IPS-20b (cell line): Measurements from ENCODE around the gene PANX2.

Source experiments
- H3K27ac ChIP-seq: one replicate; pipeline ENCODE4 v1.5.1; 2013; ENCODE audit warnings: low read length
- H3K27me3 ChIP-seq: 2 replicates; pipeline ENCODE4 v1.6.1; 2013; ENCODE audit warnings: mild to moderate bottlenecking, low read length, inconsistent platforms; ENCODE audit not compliant: insufficient read depth
- H3K36me3 ChIP-seq: 2 replicates; pipeline ENCODE4 v1.6.1; 2013; ENCODE audit warnings: low read depth, mild to moderate bottlenecking, inconsistent platforms, low read length, moderate library complexity; ENCODE audit not compliant: insufficient read depth
- H3K4me1 ChIP-seq: 2 replicates; pipeline ENCODE4 v1.6.1; 2013; ENCODE audit warnings: mild to moderate bottlenecking, control low read depth, inconsistent platforms, low read length, moderate library complexity; ENCODE audit not compliant: insufficient read depth
- H3K4me3 ChIP-seq: 2 replicates; pipeline ENCODE4 v1.5.1; 2013; ENCODE audit warnings: mild to moderate bottlenecking, low read length, inconsistent platforms
- H3K9ac ChIP-seq: 2 replicates; pipeline ENCODE4 v1.6.1; 2013; ENCODE audit warnings: low read depth, mild to moderate bottlenecking, inconsistent platforms, low read length, moderate library complexity
- H3K9me3 ChIP-seq: 2 replicates; pipeline ENCODE4 v1.6.1; 2013; ENCODE audit warnings: mild to moderate bottlenecking, low read depth, low read length, inconsistent platforms; ENCODE audit not compliant: insufficient read depth

Gene PANX2

GRCh38 chr22:50218153-50218995, 47.8 kb downstream of the PANX2 start:
- H3K27ac ChIP-seq = no peak overlapping the region
- H3K36me3 ChIP-seq = peaks cover 75% of the 10 kb centered on the region
- H3K9me3 ChIP-seq = no peaks in the 10 kb centered on the region
- no peaks in the 10 kb centered on the region for H3K27me3 ChIP-seq
- H3K4me1 ChIP-seq = no peaks in the 10 kb centered on the region
- no peak overlapping the region for H3K4me3 ChIP-seq
- no peak overlapping the region for H3K9ac ChIP-seq

- Histone ChIP-seq H3K27ac (no peak overlapping the region), H3K4me1 (no peaks in the 10 kb centered on the region), H3K27me3 (no peaks in the 10 kb centered on the region), H3K9me3 (no peaks in the 10 kb centered on the region), H3K4me3 (no peak overlapping the region), H3K36me3 (peaks cover 76% of the 10 kb centered on the region), H3K9ac (no peak overlapping the region)
Measured at GRCh38 chr22:50218996-50219727, 48.6 kb downstream of the PANX2 start.

GRCh38 chr22:50219800-50220602, 49.5 kb downstream of the PANX2 start:
- H3K4me3 ChIP-seq = no peak overlapping the region
- no peak overlapping the region for H3K9ac ChIP-seq
- no peak overlapping the region for H3K27ac ChIP-seq
- H3K36me3 ChIP-seq = peaks cover 74% of the 10 kb centered on the region
- H3K27me3 ChIP-seq = no peaks in the 10 kb centered on the region
- no peaks in the 10 kb centered on the region for H3K9me3 ChIP-seq
- no peaks in the 10 kb centered on the region for H3K4me1 ChIP-seq

- Histone ChIP-seq H3K4me3 (no peak overlapping the region), H3K9me3 (no peaks in the 10 kb centered on the region), H3K36me3 (peaks cover 70% of the 10 kb centered on the region), H3K4me1 (no peaks in the 10 kb centered on the region), H3K9ac (no peak overlapping the region), H3K27me3 (no peaks in the 10 kb centered on the region), H3K27ac (no peak overlapping the region)
Measured at GRCh38 chr22:50220603-50221409, 50.3 kb downstream of the PANX2 start.

- no peak overlapping the region for H3K4me3 ChIP-seq
- no peaks in the 10 kb centered on the region for H3K4me1 ChIP-seq
- H3K27me3 ChIP-seq = no peaks in the 10 kb centered on the region
- no peaks in the 10 kb centered on the region for H3K9me3 ChIP-seq
- H3K9ac ChIP-seq = no peak overlapping the region
- H3K36me3 ChIP-seq = peaks cover 66% of the 10 kb centered on the region
- no peak overlapping the region for H3K27ac ChIP-seq
Measured at GRCh38 chr22:50221410-50222300, 51.1 kb downstream of the PANX2 start.

- no peak overlapping the region for H3K4me3 ChIP-seq
- H3K27me3 ChIP-seq = no peaks in the 10 kb centered on the region
- H3K27ac ChIP-seq = no peak overlapping the region
- H3K9me3 ChIP-seq = no peaks in the 10 kb centered on the region
- H3K4me1 ChIP-seq = no peaks in the 10 kb centered on the region
- H3K9ac ChIP-seq = no peak overlapping the region
- peaks cover 57% of the 10 kb centered on the region for H3K36me3 ChIP-seq
Measured at GRCh38 chr22:50222508-50222907, 52.0 kb downstream of the PANX2 start.

GRCh38 chr22:50224071-50224470, 53.5 kb downstream of the PANX2 start:
- H3K4me1 ChIP-seq = no peaks in the 10 kb centered on the region

GRCh38 chr22:50225200-50225969, 54.9 kb downstream of the PANX2 start:
- H3K4me1 ChIP-seq = no peaks in the 10 kb centered on the region
- H3K36me3 ChIP-seq = peaks cover 43% of the 10 kb centered on the region
- no peak overlapping the region for H3K9ac ChIP-seq

More at GRCh38 chr22:50224071-50224470, 53.5 kb downstream of the PANX2 start:
- Histone ChIP-seq H3K9ac (no peak overlapping the region), H3K27ac (no peak overlapping the region), H3K4me3 (no peak overlapping the region), H3K36me3 (peaks cover 45% of the 10 kb centered on the region), H3K9me3 (no peaks in the 10 kb centered on the region), H3K27me3 (no peaks in the 10 kb centered on the region)

GRCh38 chr22:50226063-50226874, 55.7 kb downstream of the PANX2 start:
- Histone ChIP-seq H3K9ac (no peak overlapping the region), H3K27me3 (no peaks in the 10 kb centered on the region), H3K27ac (no peak overlapping the region), H3K4me3 (no peak overlapping the region), H3K4me1 (no peaks in the 10 kb centered on the region), H3K9me3 (no peaks in the 10 kb centered on the region), H3K36me3 (peaks cover 34% of the 10 kb centered on the region)

More at GRCh38 chr22:50225200-50225969, 54.9 kb downstream of the PANX2 start:
- H3K27me3 ChIP-seq = no peaks in the 10 kb centered on the region
- no peaks in the 10 kb centered on the region for H3K9me3 ChIP-seq
- no peak overlapping the region for H3K4me3 ChIP-seq
- H3K27ac ChIP-seq = no peak overlapping the region
